Heart right ventricle (tissue), 16 donors: ENCODE measurements around the gene MYOZ2. TPM values are rescaled to one million over a fixed set of nuclear protein-coding genes. Genes with fewer than 3 reads are reported as not detected.
A peak's percentile ranks its signal among the peaks of the same experiment; 100 is the strongest.

ENCODE experiments used
- ATAC-seq, 8 donors: fragments of 200-7000 bp; cut with Tn5 transposase; one replicate each; pipeline ENCODE4 v1.9.1; 2020; ENCODE audit warnings: mild to moderate bottlenecking in 8 of 8, moderate library complexity in 8 of 8, moderate number of reproducible peaks in 1 of 8
- DNase-seq, 2 donors: peaks; one replicate each; pipeline ENCODE4 v3.0.0-alpha.2; 2020
- H3K27ac ChIP-seq, 10 donors: fragments of 200-600 bp; sonication (generic) in 2 of 10; one replicate each; pipeline versions ENCODE4 v1.5.0 to v1.8.0; 2020 to 2022; ENCODE audit warnings: mild to moderate bottlenecking in 3 of 10
- H3K27me3 ChIP-seq, 7 donors: fragments of 200-600 bp; one replicate each; pipeline ENCODE4 v1.8.0; 2021 to 2022; ENCODE audit warnings: mild to moderate bottlenecking in 2 of 7
- H3K36me3 ChIP-seq, 9 donors: fragments of 200-600 bp; sonication (generic) in 1 of 9; one replicate each; pipeline versions ENCODE4 v1.5.0 to v1.8.0; 2020 to 2022; ENCODE audit warnings: mild to moderate bottlenecking in 2 of 9
- H3K4me1 ChIP-seq, 9 donors: fragments of 200-600 bp; sonication (generic) in 1 of 9; one replicate each; pipeline versions ENCODE4 v1.5.0 to v1.8.0; 2020 to 2022; ENCODE audit warnings: mild to moderate bottlenecking in 4 of 9
- H3K4me3 ChIP-seq, 10 donors: fragments of 200-600 bp; sonication (generic) in 2 of 10; one replicate each; pipeline versions ENCODE4 v1.5.0 to v1.8.0; 2020 to 2022; ENCODE audit warnings: mild to moderate bottlenecking in 7 of 10, moderate library complexity in 2 of 10
- H3K9me3 ChIP-seq, 11 donors: fragments of 200-600 bp in 10 of 11; sonication (generic) in 2 of 11; one replicate each; pipeline versions ENCODE4 v1.5.0 to v1.8.0; 2013 to 2022; ENCODE audit warnings: mild to moderate bottlenecking in 2 of 11, control low read depth in 1 of 11, moderate library complexity in 1 of 11
- CTCF ChIP-seq, 9 donors: fragments of 200-600 bp; sonication (generic) in 2 of 9; IDR thresholded peaks; one replicate each; pipeline versions ENCODE4 v1.5.0 to v1.8.0; 2021 to 2022; ENCODE audit warnings: antibody characterized with exemption in 9 of 9, mild to moderate bottlenecking in 5 of 9, moderate library complexity in 1 of 9
- WGBS, 2 donors: extraction: QIAGEN DNeasy Blood & Tissue Kit; methylation state at CpG; one replicate each; pipeline ENCODE4 v1.1.7; 2013; ENCODE audit warnings: inconsistent platforms in 1 of 2; 5-methylcytosine and 5-hydroxymethylcytosine counted together
- intact Hi-C, 10 donors: fragments of 100-400 bp; cut with DNase I; formaldehyde crosslinking; loops; one replicate each; pipeline versions ENCODE4 v1.11.1 to v1.14.2; 2022
- polyA plus RNA-seq, 2 donors: library from polyadenylated mRNA; stranded (reverse); fragments of 200-250 nt; gene quantifications; one replicate each; pipeline ENCODE4 v1.2.3, GENCODE V29; 2013
- total RNA-seq, 10 donors: library from RNA; stranded (reverse); fragmentation: NEBNext Ultra II Directional in 3 of 10; extraction: Animal tissue kit (Norgen Biotek cat#: 25700) in 3 of 10; gene quantifications; one replicate each; pipeline versions ENCODE4 v1.2.1 to v1.2.4, GENCODE V29; 2021 to 2023
- donor health status: Arrhythmogenic right ventricular cardiomyopathy.
- donor health status: ischemic (EF 13 %, LVEDD 7.1; RV severe dilation, severe dysfunction).
- donor health status: healthy with polysubstance abuse.
- donor health status: DM: no; HTN: yes; CAD: no.
- donor health status: DM: no; HTN: no; CAD: no.
- donor health status: ischemic (EF 25% LVEDD 6.9; RV normal size, moderate dysfunction).
- donor health status: ischemic (EF 25% LVEDD 5.7; RV mildly dilated, moderate dysfunction).
- donor health status: healthy.
- donor health status: DM: yes; HTN: yes; CAD: no.
- donor health status: Ischemic cardiomyopathy.
- donor health status: ischemic (EF 35%, LVEDD 5.7; RV mildly dilated, moderate dysfunction).
- donor health status: nonischemic (EF 11% LVEDD 7.7; RV severe dilation, severe dysfunction).
- donor health status: DM: yes; HTN: yes; CAD: no.
- donor health status: PGD.
- donor health status: ischemic (EF 29% LVEDD 5.4; RV normal size, mild dysfunction).
- donor health status: nonischemic (EF 23%, LVEDD 6.1; RV moderate dilation, normal function).

MYOZ2 gene
- total and polyA plus RNA-seq, 12 donors, result 231 to 1,008 (median 867) TPM

- TF ChIP-seq CTCF (IDR thresholded peaks at IDR 0.05), result no peak
- H3K9me3 ChIP-seq, result no peaks in the 10 kb centered on the region
- peak overlapping the region; percentile 5 to 93 (median 74) for H3K27ac ChIP-seq
- intact Hi-C loops, result loop anchor here in 1 of 10 donors (5.0 kb wide), 1 partner anchor 81 kb away; no protein-coding TSS in a partner anchor
- 38 to 57% methylated on average over 3 of the region's 3 CpGs for WGBS, 2 donors
- DNase-seq, result no peak
- H3K4me3 ChIP-seq, result peak overlapping the region in 6 of 10 donors; percentile 10 to 45 (median 30)
- H3K27me3 ChIP-seq, result no peaks in the 10 kb centered on the region
- H3K4me1 ChIP-seq, result peaks cover 0 to 67% (median 25%) of the 10 kb centered on the region in 9 donors
- no peaks in the 10 kb centered on the region for H3K36me3 ChIP-seq
- ATAC-seq, result peak; percentile 27 to 86 (median 74)
Observed at GRCh38 chr4:119128148-119128547, 7.5 kb upstream of the MYOZ2 start.

GRCh38 chr4:119130365-119131065 lies 5.1 kb upstream of the MYOZ2 start:
- intact Hi-C loops, result loop anchor here in 2 of 10 donors (10.0 kb wide), 2 partner anchors 86 to 146 kb away; no protein-coding TSS in a partner anchor

GRCh38 chr4:119131164-119131563 lies 4.5 kb upstream of the MYOZ2 start:
- H3K4me1 ChIP-seq, result peaks cover 0 to 66% (median 18%) of the 10 kb centered on the region in 9 donors
- intact Hi-C loops, result loop anchor here in 2 of 10 donors (10.0 kb wide), 2 partner anchors 86 to 146 kb away; no protein-coding TSS in a partner anchor
- DNase-seq, result no peak
- peak overlapping the region in 9 of 10 donors; percentile 51 to 93 (median 72) for H3K27ac ChIP-seq
- H3K27me3 ChIP-seq, result no peaks in the 10 kb centered on the region
- WGBS, 2 donors, result 62 to 71% methylated on average over 4 of the region's 4 CpGs
- ATAC-seq, result no peak
- no peaks in the 10 kb centered on the region for H3K36me3 ChIP-seq
- H3K4me3 ChIP-seq, result no peak overlapping the region
- TF ChIP-seq CTCF (IDR thresholded peaks at IDR 0.05), result no peak
- H3K9me3 ChIP-seq, result no peaks in the 10 kb centered on the region

More at GRCh38 chr4:119130365-119131065, 5.1 kb upstream of the MYOZ2 start:
- H3K27me3 ChIP-seq, result no peaks in the 10 kb centered on the region
- H3K4me1 ChIP-seq, result peaks cover 0 to 66% (median 18%) of the 10 kb centered on the region in 9 donors
- peak in 6 of 8 donors; percentile 31 to 67 (median 38) for ATAC-seq
- TF ChIP-seq CTCF (IDR thresholded peaks at IDR 0.05), result no peak
- DNase-seq, result no peak
- peak overlapping the region in 9 of 10 donors; percentile 51 to 93 (median 72) for H3K27ac ChIP-seq
- H3K9me3 ChIP-seq, result no peaks in the 10 kb centered on the region
- no peak overlapping the region for H3K4me3 ChIP-seq
- H3K36me3 ChIP-seq, result no peaks in the 10 kb centered on the region
- 57 to 69% methylated on average over 4 of the region's 4 CpGs for WGBS, 2 donors

GRCh38 chr4:119132306-119132705 lies 3.3 kb upstream of the MYOZ2 start:
- Histone ChIP-seq H3K27ac (peak overlapping the region in 9 of 10 donors; percentile 51 to 93 (median 72)), H3K4me3 (no peak overlapping the region), H3K9me3 (no peaks in the 10 kb centered on the region), H3K4me1 (peaks cover 0 to 61% (median 18%) of the 10 kb centered on the region in 9 donors), H3K27me3 (no peaks in the 10 kb centered on the region), H3K36me3 (no peaks in the 10 kb centered on the region)
- TF ChIP-seq CTCF (IDR thresholded peaks at IDR 0.05), result no peak
- ATAC-seq (peak in 1 of 8 donors; percentile 40), DNase-seq (no peak)
- WGBS, 2 donors, result 59 to 62% methylated on average over 5 of the region's 5 CpGs
- intact Hi-C loops, result loop anchor here in 2 of 10 donors (10.0 kb wide), 2 partner anchors 88 to 148 kb away; no protein-coding TSS in a partner anchor
